Gastrocnemius medialis (tissue), 4 donors: ENCODE measurements around the gene INPP4A. TPM values are rescaled to one million over a fixed set of nuclear protein-coding genes. Genes with fewer than 3 reads are reported as not detected.

Source experiments
- ATAC-seq, 2 donors: fragments of 150-250 bp; one replicate each; pipeline ENCODE4 v1.9.1; 2016
- DNase-seq, 2 donors: peaks; one replicate each; pipeline ENCODE4 v3.0.0-alpha.2; 2019
- H3K27ac ChIP-seq, 4 donors: fragments of 200-600 bp; sonication (generic); 1 replicate in 1 of 4; 2 replicates in 3 of 4; pipeline ENCODE4 v1.5.1; 2016 to 2018; ENCODE audit warnings: mild to moderate bottlenecking in 2 of 4, moderate library complexity in 1 of 4
- H3K27me3 ChIP-seq, 3 donors: fragments of 200-600 bp; sonication (generic) in 2 of 3; 1 replicate in 1 of 3; 2 replicates in 2 of 3; pipeline versions ENCODE4 v1.5.1 to v1.6.0; 2016 to 2019; ENCODE audit warnings: mild to moderate bottlenecking in 1 of 3, moderate library complexity in 1 of 3
- H3K36me3 ChIP-seq, 2 donors: fragments of 200-600 bp; sonication (generic) in 1 of 2; one replicate each; pipeline ENCODE4 v1.5.1; 2017 to 2018
- H3K4me1 ChIP-seq, 2 donors: fragments of 200-600 bp; sonication (generic) in 1 of 2; one replicate each; pipeline ENCODE4 v1.5.1; 2016 to 2017; ENCODE audit warnings: mild to moderate bottlenecking in 2 of 2
- H3K4me3 ChIP-seq, 4 donors: fragments of 200-600 bp; sonication (generic) in 3 of 4; 1 replicate in 1 of 4; 2 replicates in 3 of 4; pipeline ENCODE4 v1.5.1; 2016 to 2019; ENCODE audit warnings: mild to moderate bottlenecking in 2 of 4
- H3K9me3 ChIP-seq, 3 donors: fragments of 200-600 bp; sonication (generic) in 2 of 3; 1 replicate in 1 of 3; 2 replicates in 2 of 3; pipeline ENCODE4 v1.5.1; 2016 to 2019
- POLR2A ChIP-seq, 2 donors: fragments of 450-650 bp; IDR thresholded peaks; one replicate each; pipeline ENCODE4 v1.6.1; 2017; ENCODE audit warnings: antibody characterized with exemption in 2 of 2, mild to moderate bottlenecking in 2 of 2, moderate library complexity in 2 of 2
- in situ Hi-C, 4 donors: fragments of 200-750 bp; cut with MboI; loops; one replicate each; pipeline versions ENCODE4 v1.15.0 to v1.8.0; 2017; ENCODE audit warnings: low sequenced_read_pairs in 4 of 4
- intact Hi-C: fragments of 100-400 bp; cut with DNase I; formaldehyde crosslinking; loops from one replicate; pipeline ENCODE4 v1.15.1; 2023; ENCODE audit warnings: low total_unique reads
- total RNA-seq, 4 donors: library from RNA; depleted of rRNA; stranded (reverse); fragments of >200 nt; gene quantifications; one replicate each; pipeline versions ENCODE4 v1.1.0 to v1.2.3, GENCODE V29; 2016
- TF ChIP-seq, protein P1 (sequence below), 5 experiments: fragments of 450-650 bp in 3 of 5; fragments of 200-600 bp in 2 of 5; sonication (generic) in 2 of 5; IDR thresholded peaks in 4 of 5; conservative IDR thresholded peaks in 1 of 5; 1 replicate in 4 of 5; 2 replicates in 1 of 5; pipeline ENCODE4 v1.5.1; 2016 to 2019; ENCODE audit warnings: antibody characterized with exemption in 5 of 5, mild to moderate bottlenecking in 3 of 5, moderate library complexity in 3 of 5

INPP4A gene
- total RNA-seq, 4 donors from 2014 or later, result 9.8 to 19.6 (median 16.0) TPM

DNA sequence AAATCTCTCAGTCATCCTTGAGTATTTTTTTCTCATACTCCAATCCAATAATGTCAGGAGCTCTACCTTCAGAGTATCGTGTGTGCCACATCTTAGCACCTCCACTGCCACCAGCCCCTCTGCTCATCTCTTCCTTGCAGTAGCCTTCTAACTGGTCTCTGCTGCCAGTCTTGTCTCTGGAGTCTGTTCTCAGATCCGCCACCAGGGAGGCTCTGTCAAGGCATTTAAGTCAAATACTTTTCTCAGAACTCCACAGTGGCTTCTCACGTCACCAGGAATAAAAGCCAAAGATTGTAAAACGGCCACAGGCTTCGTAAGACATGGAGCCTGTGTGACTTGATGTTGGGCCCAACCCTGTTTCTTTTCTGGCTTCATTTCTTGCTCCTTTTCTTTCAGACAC is 170.8 kb downstream of the INPP4A start:
- intact Hi-C loops (no loop called here), in situ Hi-C loops (loop anchor here in 1 of 4 donors (25.0 kb wide), 1 partner anchor 572 kb away; the partner anchor contains the start of genes MITD1 and MRPL30)
- TF ChIP-seq, protein P1, sequence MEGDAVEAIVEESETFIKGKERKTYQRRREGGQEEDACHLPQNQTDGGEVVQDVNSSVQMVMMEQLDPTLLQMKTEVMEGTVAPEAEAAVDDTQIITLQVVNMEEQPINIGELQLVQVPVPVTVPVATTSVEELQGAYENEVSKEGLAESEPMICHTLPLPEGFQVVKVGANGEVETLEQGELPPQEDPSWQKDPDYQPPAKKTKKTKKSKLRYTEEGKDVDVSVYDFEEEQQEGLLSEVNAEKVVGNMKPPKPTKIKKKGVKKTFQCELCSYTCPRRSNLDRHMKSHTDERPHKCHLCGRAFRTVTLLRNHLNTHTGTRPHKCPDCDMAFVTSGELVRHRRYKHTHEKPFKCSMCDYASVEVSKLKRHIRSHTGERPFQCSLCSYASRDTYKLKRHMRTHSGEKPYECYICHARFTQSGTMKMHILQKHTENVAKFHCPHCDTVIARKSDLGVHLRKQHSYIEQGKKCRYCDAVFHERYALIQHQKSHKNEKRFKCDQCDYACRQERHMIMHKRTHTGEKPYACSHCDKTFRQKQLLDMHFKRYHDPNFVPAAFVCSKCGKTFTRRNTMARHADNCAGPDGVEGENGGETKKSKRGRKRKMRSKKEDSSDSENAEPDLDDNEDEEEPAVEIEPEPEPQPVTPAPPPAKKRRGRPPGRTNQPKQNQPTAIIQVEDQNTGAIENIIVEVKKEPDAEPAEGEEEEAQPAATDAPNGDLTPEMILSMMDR (IDR thresholded peaks at IDR 0.05 in 4 of 5, conservative IDR thresholded peaks at IDR 0.05 in 1 of 5), result no peak
- no peak for TF ChIP-seq POLR2A (IDR thresholded peaks at IDR 0.05)
- no peak overlapping the region for H3K4me3 ChIP-seq
- no peaks in the 10 kb centered on the region for H3K27me3 ChIP-seq
- H3K36me3 ChIP-seq, result peaks cover 0 to 89% of the 10 kb centered on the region in 2 donors
- no peak overlapping the region for H3K27ac ChIP-seq
- no peak for ATAC-seq
- peaks cover 8 to 15% of the 10 kb centered on the region in 2 donors for H3K4me1 ChIP-seq
- DNase-seq, result no peak
- H3K9me3 ChIP-seq, result no peaks in the 10 kb centered on the region

DNA sequence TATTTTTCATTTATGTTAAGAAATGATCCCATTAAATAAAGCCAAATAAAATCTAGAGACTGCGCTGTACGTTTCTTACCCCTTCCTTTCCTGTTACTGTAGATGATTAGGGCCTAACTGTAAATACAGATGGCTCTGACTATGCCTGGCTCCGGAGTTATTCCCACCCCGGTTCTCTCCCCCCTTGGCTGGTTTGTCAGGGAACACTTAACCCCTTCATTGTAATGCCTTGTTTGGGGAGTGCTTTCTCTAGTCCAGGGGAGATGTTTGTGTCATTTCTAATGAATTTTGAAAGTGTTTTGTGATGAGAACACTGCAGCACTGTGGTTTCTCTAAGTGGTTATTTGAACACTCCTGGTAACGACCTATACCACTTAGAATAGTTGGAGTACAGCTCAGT is 172.5 kb downstream of the INPP4A start:
- Histone ChIP-seq H3K27ac (no peak overlapping the region), H3K9me3 (no peaks in the 10 kb centered on the region), H3K4me1 (no peaks in the 10 kb centered on the region), H3K4me3 (no peak overlapping the region), H3K27me3 (no peaks in the 10 kb centered on the region), H3K36me3 (peaks cover 0 to 87% of the 10 kb centered on the region in 2 donors)
- intact Hi-C loops (no loop called here), in situ Hi-C loops (loop anchor here in 1 of 4 donors (25.0 kb wide), 1 partner anchor 570 kb away; the partner anchor contains the start of genes MITD1 and MRPL30)
- TF ChIP-seq, protein P1 (IDR thresholded peaks at IDR 0.05 in 4 of 5, conservative IDR thresholded peaks at IDR 0.05 in 1 of 5), result no peak
- TF ChIP-seq POLR2A (IDR thresholded peaks at IDR 0.05), result no peak
- ATAC-seq (no peak), DNase-seq (no peak)

DNA sequence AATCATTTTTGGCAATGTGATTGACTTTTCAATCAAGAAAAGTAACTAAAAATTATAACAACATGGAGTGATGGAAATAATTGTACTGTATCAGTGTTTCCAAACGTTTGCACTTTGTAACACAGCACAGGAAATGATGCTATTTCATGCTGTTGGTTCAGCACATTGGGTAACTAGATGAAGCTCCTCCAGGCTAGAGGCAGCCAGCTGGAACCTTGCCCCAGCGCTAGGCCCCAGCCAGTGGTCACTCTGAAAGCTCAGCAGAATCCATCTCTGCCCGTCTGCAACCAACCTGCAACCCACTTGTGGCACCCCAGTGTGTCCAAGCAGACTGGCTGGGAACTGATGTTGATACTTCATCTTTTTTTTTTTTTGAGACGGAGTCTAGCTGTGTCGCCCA is 179.0 kb downstream of the INPP4A start:
- H3K36me3 ChIP-seq, result peaks cover 0 to 24% of the 10 kb centered on the region in 2 donors
- intact Hi-C loops, result no loop called here
- TF ChIP-seq POLR2A (IDR thresholded peaks at IDR 0.05), result no peak
- TF ChIP-seq, protein P1 (IDR thresholded peaks at IDR 0.05 in 4 of 5, conservative IDR thresholded peaks at IDR 0.05 in 1 of 5), result no peak
- H3K27me3 ChIP-seq, result no peaks in the 10 kb centered on the region
- in situ Hi-C loops, result loop anchor here in 1 of 4 donors (25.0 kb wide), 1 partner anchor 564 kb away; the partner anchor contains the start of genes MITD1 and MRPL30
- no peak overlapping the region for H3K27ac ChIP-seq
- H3K4me3 ChIP-seq, result no peak overlapping the region
- DNase-seq (peak in 1 of 2 donors; percentile 39), ATAC-seq (peak in 1 of 2 donors; percentile 65)
- H3K9me3 ChIP-seq, result no peaks in the 10 kb centered on the region
- no peaks in the 10 kb centered on the region for H3K4me1 ChIP-seq

DNA sequence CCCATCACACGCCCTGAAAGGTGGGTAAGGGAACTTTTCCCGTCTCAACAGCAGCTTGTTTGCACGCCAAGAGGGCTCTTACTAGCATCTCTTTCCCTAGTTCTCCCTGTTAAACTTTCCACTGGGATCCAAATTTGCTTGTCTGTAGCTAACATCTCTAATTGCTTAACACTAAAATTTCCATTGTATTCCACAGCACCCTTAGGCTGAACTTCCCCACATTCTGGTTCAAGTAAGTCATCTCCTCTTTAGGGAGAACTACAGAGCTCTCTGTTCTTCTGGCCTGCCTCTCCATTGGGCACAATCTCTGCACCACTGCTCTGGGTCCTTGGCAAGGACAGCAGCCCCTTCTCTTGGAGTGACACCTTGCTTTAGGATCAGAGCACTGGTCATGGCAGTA is 187.7 kb downstream of the INPP4A start:
- Histone ChIP-seq H3K36me3 (peaks cover 0 to 44% of the 10 kb centered on the region in 2 donors), H3K9me3 (no peaks in the 10 kb centered on the region), H3K4me1 (no peaks in the 10 kb centered on the region), H3K27me3 (no peaks in the 10 kb centered on the region), H3K4me3 (no peak overlapping the region), H3K27ac (no peak overlapping the region)
- no peak for ATAC-seq
- in situ Hi-C loops (loop anchor here in 2 of 4 donors (25.0 kb wide), 2 partner anchors 430 to 855 kb away; partner anchors contain the start of gene REV1 (in 1 of the 2)), intact Hi-C loops (no loop called here)
- no peak for TF ChIP-seq POLR2A (IDR thresholded peaks at IDR 0.05)
- TF ChIP-seq, protein P1 (IDR thresholded peaks at IDR 0.05 in 4 of 5, conservative IDR thresholded peaks at IDR 0.05 in 1 of 5), result no peak
- no peak for DNase-seq
